ENCODE results near the gene S100G.
"Not testable (repeated sequence)": the region's sequence is repeated elsewhere in the genome, so short reads cannot be mapped to it uniquely, and the experiment has no call there.

S100G gene

DNA sequence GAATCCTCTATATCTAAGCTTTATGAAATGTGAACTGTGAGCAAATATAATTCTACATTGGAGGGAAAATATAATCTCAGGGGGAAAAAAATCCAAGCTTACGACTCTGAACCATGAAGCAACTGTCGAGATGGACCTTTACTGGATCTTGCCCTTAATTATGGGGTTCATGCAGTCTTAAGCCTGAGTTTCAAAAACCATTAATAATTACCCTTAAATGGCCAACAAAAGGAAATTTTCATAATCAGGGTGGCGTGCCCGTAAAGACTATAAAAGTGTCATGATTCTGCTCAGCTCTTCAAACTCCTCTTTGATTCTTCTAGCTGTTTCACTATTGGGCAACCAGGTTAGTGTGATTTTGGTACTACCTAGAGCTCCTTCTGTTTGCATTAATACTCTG, at the start of gene S100G:
TSS of gene S100G (plus strand) at position 301 of the 400 bp plus-strand sequence. CDS start 849 bp downstream, outside the sequence.
- no peak for DNase-seq

- no peak for DNase-seq
Measured at GRCh38 chrX:16601885-16602284, 48.1 kb upstream of the S100G start.

DNA sequence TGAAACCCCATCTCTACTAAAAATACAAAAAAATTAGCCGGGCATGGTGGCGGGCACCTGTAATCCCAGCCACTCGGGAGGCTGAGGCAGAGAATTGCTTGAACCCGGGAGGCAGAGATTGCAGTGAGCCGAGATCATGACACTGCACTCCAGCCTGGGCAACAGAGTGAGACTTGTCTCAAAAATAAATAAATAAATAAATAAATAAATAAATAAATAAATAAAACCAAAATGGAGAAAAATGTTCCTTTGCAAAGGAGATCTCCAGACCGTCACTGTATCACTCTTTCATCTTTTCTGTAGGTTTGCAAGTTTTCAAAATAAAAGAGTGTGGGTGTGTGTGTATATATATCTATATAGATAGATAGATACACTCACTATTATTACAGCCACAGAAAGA, 46.7 kb upstream of the S100G start:
- DNase-seq = not testable (repeated sequence)

DNA sequence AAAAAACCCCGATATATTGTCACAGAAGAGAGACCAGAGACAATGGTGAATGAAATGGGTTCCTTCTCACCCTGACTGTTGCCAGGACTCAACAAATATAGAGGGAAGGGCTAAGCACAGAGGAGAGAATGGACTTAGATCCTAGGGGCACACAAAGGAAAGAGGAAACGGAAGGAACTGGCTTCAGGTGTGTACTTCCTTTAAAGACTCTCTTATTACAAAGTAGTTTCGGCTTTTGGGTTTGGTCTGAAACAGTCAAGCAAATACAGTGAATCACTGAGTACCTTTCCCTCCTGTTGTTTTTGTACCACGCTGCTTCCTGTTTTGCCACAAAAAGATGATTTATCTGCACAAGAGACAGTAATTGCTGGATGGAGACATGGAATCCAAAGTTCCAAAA, 46.1 kb upstream of the S100G start:
- DNase-seq = no peak

GRCh38 chrX:16604337-16604736, 45.6 kb upstream of the S100G start:
- DNase-seq = no peak

DNA sequence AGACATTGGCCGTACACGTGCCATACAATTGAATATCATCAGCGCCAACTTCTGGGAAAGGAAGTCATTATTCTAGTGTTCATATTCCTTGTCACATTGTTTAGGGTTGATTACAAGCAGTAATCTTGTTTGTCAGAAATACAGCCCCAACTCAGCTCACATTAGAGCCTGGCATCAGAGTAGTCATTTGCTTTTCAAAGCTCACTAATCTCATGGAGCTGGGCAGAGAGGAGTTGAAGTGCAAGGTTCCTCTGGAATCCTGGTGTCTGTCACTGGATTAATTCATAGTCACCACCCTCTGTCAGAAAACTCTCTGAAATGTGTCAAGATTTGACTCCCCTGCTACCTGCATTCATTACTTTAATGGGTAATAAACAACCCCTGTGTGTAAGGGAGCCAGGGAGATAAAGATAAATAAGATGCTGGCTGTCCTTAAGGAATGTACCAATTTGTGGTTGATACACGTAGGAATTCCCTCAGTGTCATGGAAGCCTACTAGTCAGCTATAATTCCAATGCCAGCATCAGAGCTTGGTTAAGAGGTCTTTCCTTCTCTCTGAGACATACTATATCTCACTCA, 43.7 kb upstream of the S100G start:
- no peak for DNase-seq

GRCh38 chrX:16610121-16610621, 39.8 kb upstream of the S100G start:
- DNase-seq = no peak

GRCh38 chrX:16610654-16611053, 39.3 kb upstream of the S100G start:
- DNase-seq = not testable (repeated sequence)

DNA sequence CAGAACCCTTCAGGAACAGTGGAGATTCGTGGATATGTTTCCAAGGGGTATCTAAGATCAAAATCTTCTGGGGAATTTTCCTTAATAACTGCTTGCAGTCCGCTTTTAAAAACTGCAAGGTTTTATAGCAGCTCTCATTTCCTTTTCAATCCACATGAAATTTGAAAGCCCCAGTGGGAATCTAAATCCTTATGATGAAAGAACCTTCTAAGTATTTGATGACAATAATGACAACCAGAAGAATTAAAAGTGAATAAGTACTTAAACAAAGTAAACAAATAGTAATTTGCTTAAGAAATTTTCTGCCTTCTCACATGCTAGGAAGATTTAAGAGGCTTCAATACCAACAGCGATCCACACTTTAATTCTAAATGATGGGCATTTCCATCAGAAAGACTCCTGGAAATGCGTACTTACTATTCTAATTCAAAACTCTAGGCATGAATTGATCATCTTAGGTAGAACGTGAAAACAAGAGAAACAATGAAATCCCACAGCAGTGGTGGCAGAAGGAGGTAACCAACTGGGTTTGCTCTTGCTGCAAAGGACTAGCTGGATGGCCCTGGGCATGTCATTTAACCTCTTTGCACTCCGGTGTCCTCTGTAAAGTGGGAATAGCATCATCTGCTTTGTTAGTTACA, 37.6 kb upstream of the S100G start:
- DNase-seq = no peak

- DNase-seq = no peak
Measured at GRCh38 chrX:16617382-16617781, 32.6 kb upstream of the S100G start.

DNA sequence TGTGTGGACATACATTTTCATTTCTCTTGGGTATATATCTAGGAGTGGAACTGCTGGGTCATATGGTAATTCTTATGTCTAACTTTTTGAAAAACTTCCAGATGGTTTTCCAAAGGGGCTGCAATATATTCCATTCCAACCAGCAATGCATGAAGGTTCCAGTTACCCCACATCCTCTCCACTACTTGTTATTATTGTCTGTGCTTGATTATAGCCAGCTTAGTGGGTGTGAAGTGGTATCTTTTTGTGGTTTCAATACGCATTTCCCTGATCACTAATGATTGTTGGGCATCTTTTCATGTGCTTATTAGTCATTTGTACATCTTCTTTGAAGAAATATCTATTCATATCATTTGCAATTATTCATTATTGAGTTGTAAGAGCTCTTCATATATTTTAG, 31.5 kb upstream of the S100G start:
- no peak for DNase-seq

- DNase-seq = no peak
Measured at GRCh38 chrX:16619024-16619423, 30.9 kb upstream of the S100G start.

DNA sequence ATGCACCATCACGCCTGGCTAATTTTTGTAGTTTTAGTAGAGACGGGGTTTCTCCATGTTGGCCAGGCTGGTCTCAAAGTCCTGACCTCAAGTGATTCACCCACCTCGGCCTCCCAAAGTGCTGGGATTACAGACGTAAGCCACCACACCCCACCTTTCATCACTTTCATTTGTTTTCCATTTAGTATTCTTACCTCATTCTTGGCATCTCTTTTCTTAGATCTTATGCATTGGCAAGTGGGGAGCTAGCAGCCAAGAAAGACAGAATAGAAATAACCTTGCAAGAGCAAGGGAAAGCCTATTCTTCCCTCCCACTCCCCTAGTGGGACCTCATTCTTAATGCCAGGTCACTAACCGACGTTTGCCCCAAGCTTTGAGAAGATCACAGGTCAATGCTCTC, 21.4 kb upstream of the S100G start:
- not testable (repeated sequence) for DNase-seq

DNA sequence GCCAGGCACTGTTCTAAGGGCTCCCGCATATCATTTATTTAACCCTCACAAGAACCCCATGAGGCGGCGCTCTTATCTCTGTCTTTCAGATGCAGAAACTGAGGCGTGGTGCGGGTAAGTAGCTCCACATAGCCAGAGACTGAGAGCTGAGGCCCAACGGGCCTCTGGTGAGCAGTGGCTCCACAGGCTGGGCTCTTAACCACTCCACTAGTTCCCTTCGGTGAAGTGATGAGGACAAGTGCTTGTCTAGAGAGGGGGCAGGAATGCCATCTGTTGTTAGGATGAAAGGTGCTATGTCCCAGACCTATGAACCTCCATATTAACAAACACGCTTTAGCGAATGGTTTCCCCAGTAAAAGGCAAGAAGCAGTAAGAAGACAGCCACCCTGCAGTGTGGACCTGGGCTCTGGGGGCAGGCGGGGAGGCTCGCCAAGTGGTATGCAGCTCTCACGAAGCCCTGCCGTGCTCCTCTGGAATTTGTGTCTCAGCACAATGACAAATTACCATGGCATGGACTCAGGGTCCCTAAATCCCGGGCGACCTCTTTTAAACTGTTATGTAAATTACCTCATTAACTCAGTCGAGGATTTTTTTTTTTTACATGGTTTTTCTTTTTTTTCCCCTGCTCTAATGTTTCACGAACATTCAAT, 20.9 kb upstream of the S100G start:
- no peak for DNase-seq

- DNase-seq = no peak
Measured at GRCh38 chrX:16629909-16630308, 20.0 kb upstream of the S100G start.

DNA sequence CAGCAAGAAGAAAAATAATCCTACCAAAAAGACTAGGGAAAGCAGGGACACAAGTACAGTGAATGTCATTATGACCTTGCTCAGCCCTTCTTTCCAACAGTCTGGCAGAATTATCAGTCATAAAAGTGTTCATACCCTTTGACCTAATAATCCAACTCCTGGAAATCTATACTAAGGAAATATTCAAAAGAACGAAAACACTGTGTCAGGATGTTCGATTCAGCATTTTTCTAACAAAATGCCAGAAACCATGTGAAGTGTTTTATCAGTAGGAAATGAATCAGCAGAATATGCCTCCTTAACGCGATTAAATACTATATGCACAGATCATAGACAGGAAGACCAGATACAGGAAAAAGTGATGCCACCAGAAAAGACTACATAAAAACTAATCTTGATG, 16.2 kb upstream of the S100G start:
- no peak for DNase-seq

DNA sequence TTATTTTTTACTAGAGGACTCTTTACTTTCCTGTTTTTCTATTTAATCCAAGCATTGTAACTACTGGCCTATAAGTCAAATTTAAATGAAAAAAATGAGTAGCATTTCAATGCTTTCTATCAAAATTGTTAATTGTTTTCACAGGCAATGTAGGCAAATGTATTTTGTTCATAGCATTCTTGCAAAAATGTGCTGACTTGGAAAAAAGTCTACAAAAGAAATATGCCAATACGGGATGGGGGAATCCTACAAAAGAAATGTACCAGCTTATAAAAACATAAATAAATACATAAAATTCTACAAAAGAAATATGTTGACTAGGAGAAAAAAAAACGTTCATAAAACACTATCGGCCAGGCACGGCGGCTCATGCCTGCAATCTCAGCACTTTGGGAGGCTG, 14.9 kb upstream of the S100G start:
- no peak for DNase-seq

DNA sequence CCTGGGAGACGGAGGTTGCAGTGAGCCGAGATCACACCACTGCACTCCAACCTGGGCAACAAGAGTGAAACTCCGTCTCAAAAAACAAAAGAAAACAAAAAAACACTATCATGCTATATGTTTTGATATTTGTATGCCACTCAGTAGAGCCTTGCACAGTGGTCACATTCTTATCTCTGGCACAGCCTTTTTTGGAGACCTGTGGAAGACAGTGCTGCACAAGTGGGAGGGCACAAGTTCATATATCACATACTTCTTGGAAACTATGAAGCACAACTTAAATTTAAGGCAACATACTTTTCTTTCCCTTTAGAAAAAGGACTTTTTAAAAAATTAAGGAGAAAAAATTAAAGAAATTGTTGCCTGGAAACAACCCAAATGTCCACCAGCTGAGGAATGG, 14.4 kb upstream of the S100G start:
- no peak for DNase-seq

GRCh38 chrX:16638533-16638932, 11.4 kb upstream of the S100G start:
- no peak for DNase-seq

- no peak for DNase-seq
Measured at GRCh38 chrX:16639966-16640365, 10.0 kb upstream of the S100G start.

GRCh38 chrX:16640823-16641222, 9.1 kb upstream of the S100G start:
- no peak for DNase-seq

DNA sequence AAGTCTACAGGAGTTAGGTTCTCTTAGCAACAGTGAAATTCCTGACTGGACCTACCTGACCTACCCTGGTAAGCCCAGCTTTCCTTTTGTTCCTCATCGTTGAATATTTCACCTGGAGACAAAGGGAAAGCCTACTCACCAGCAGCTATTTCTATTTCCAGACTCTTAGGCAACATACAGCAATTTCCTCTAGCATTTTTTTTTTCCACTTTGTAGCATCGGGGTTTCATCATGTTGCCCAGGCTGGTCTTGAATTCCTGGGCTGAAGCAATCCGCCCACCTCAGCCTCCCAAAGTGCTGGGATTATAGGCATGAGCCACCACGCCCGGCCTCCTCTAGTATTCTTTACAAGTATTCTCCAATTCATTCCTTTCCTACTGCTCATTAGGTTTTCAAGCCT, 6.8 kb upstream of the S100G start:
- no peak for DNase-seq

DNA sequence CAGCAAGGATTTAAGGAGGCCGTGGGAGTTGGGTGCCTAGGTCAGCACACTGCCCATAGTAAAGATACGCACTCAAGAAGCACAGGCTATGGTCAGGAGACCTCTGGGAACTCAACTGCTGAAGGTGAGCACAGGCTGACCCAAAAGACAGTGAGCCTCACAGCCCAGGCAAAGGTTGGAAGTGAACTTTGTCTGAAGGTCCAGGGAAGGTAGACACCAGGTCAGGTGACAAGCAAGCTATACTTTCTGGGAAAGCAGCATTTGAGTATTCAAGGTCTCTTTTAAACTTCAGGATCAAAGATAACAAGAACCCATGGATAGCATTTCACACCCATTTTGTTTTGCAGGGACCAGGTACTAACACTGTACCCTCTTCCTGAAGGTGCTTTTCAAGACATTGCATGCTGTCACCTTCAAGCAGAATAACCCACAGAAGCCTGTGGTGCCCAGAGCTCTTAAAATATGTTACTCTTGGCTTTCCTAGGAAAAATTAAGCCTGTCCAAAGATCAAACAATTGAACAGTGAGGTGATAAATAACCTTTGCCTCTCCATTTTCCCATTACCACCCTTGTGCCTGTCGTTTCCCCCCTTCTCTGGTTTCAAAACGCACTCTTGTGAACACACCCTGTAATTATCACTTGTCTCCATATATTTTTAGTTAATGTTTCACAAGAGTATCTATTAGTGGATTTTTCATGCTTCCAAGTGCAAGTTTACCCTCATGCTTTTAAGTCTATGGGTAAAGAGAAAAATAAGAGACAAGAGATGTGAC, 3.4 kb upstream of the S100G start:
- no peak for DNase-seq
